Stimulated activated CD8-positive, alpha-beta memory T cell treated with anti-CD3 and anti-CD28 coated beads, Interleukin-15, amount 100 ng/mL, for 48 hours (primary cell): ENCODE data around the gene MEPCE.

Source experiments
- DNase-seq, 2 donors: peaks; one replicate each; pipeline ENCODE4 v3.0.0-alpha.2; 2020; ENCODE audit warnings: low read depth in 2 of 2

Gene MEPCE

GRCh38 chr7:100406767-100407166 is 22.9 kb upstream of the MEPCE start:
- no peak for DNase-seq

GRCh38 chr7:100407285-100408180 is 22.1 kb upstream of the MEPCE start:
- no peak for DNase-seq

GRCh38 chr7:100411101-100411500 is 18.5 kb upstream of the MEPCE start:
- DNase-seq = no peak

DNA sequence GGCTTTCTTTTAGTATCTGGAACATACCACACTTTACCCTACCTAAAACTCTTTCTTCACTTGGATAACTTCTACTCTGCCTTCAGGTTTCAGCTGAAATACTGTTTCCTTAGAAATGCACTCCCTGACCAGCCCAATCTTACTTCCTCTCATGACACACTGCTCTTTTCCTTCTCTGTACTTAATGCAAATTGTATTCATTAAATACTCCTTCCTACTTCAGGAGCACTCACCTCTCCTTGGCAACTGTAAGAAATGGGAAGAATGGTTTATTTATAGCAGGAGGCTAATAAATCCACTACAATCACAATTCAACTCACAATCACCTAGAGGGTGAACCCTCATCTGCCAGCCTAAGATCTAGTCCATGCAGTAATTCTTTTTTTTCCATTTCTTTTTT is 16.3 kb upstream of the MEPCE start:
- DNase-seq = no peak

DNA sequence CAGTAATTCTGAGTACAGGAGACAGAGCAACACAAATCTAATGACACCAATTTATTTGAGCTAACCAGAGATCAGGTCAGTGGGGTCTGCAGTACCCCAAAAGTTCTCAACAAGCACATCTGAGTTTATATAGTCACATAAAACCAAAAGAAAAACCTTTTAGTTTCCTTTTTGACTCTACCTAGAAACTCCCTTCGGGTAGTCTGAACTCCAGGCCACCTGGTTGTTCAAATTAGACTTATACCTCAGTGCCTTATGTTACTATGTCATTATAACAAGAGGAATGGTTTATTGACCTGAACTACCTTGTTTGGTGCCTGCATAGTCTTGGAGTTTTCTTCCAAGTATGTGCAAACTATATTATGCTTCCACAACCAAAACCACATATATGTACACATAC is 15.7 kb upstream of the MEPCE start:
- no peak for DNase-seq

GRCh38 chr7:100415448-100415847 is 14.2 kb upstream of the MEPCE start:
- DNase-seq = no peak

DNA sequence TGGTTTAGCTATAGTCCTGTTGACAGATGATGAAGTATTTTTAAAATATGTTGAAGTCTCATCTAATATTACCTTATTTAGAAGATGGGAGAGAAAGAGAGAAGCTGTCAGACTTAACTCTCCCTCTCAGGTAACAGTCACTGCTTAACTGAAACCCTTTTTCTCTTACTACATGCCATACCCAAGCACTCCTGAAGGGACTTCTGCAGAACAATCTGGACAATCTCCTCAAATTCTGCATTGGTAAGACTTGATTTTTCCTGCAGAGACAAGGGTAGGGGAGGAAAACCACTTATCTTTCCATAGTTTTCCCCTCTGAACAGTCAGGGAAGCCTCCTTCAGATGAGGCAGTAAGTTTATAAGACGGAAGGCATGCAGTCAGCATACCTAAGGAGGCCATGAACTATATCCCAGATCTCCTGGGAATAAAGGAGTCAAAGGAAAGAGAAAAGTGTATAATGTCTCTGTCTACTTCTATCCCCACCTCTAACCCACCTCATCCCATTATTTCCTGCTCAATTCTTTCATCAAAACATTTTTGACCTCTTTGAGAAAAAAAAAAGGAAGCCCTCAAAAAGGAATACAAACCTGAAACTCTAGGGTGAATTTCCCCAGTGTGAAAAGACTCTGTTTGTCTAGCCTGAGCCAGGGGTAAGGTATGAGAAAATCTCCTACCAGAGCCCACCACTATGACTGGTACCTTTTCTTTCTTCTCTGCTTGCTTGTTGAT is 10.5 kb upstream of the MEPCE start:
- DNase-seq = no peak

DNA sequence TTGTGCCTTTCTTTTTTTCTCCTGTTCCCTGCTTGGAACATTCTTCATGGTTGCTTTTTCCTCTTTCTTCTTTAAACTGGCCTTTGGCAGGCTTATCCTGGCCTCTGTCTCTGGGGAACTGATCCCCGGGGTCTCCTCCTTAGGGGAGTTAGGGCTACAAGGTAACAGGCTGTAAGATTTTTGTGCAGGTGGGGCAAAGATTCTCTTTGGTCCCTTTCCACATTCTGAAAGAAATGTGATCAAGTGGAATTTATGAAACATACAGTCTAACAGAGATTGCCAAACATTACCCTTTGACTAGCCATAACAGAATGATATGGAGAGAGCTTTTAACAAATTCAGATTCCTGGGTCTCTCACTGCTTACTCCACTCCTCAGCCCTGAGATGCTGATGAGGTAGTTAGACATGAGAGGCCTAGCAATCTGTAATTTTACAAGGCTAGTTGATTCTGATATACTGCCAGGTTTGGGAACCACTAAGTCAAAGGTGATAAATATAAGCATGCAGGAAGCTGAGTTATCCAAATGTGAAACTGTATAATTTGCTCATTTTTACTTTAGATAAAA is 9.9 kb upstream of the MEPCE start:
- DNase-seq = no peak

DNA sequence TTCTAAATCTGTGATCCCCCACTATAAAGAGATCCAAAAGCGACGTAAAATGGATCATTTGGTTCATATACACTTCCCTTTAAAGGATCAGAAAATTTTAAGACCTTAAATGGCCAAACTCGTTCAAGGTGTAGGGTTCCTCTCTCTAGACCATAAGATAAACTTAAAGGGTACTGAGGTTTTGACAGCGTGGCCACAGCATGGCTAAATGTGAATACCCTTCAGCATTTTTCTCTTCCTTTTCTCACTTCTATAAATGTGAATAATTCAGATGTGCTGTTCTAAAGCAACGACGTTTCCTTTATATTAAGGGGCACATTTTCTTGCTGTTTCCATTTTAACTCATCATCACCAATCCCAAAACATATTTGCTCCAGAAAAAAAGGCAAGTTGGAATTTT is 6.3 kb upstream of the MEPCE start:
- DNase-seq = no peak

DNA sequence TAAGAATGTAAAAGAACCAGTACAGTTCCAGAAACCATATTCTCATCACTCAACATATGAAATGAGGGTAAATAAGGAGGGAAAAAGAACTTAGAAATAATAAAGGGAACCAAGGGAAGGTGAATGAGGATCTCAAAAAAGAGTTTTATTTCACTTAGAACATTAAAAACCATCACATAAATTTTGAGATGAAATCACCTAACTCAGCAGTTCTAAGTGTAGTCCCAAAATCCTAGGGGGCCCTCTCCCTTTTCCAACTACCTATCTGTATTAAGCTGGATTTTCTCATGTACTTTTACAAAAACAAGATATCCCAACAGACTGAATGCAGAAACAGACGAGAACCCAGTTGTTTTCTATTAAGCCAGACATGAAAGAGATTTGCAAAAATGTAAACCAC is 4.3 kb upstream of the MEPCE start:
- DNase-seq = no peak

DNA sequence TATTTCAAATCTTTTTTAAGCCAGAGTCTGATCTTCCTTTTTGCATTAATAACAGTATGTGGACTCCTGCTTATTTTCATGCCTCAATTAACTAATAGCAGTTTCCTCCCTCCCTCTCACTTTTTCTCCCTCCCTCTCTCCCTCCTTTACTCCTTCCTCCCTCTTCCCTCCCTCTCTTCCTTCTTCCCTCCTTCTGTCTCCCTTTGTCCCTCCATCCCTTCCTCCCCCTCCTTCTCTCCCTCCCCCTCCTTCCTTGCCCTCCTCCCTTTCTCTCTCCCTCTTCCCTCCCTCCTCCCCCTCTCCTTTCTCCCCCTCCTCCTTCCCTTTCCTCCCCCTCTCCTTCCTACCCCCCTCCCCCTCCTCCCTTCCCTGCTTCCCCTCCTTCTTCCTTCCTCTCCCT is 3.1 kb upstream of the MEPCE start:
- DNase-seq = no peak

- no peak for DNase-seq
Observed at GRCh38 chr7:100427762-100428198, 1.9 kb upstream of the MEPCE start.

DNA sequence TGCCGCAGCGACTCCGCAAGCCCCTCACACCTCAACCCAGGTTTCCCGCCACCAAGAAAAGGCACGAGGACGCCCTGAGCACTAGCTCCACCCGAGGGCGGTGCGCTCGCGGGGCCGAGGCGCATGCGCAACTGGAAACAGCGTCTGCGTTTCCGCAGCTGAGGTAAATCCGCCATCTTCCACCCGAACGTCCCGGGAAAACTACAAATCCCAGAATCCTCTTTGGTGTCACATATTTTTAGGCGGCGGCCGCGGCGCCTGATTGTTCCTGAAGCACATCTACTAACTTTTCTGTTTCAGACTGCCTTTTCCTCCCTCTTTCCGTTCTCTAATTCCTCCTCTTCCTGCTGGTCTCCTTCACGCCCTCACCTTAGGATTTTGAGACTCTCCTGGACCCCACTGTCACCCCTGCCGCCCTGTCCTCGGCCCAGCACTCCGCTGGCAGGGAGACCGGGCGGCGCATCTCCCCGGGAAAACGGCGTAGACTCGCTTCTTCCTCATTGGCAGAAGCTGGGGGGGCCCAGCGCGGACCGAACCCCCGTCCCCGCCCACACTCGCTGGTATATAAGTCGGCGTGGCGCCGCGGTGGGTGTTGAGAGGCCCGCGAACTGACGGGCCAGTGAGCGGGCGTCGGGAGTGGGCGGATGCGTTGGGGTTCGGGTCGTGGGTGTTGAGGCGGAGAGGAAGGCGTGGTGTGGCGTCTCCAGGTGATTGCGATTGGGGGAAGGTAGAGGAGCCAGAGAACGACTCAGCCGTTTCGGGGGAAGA is 1.2 kb upstream of the MEPCE start, which contains the start of gene ZCWPW1:
Gene ZCWPW1, minus strand, starts transcription at position 505 of the 768 bp plus-strand sequence. CDS start 8,054 bp downstream, outside the sequence.
- DNase-seq = peak; percentile 94 to 95

GRCh38 chr7:100428967-100429636 is 529 bp upstream of the MEPCE start:
- peak; percentile 100 for DNase-seq

DNA sequence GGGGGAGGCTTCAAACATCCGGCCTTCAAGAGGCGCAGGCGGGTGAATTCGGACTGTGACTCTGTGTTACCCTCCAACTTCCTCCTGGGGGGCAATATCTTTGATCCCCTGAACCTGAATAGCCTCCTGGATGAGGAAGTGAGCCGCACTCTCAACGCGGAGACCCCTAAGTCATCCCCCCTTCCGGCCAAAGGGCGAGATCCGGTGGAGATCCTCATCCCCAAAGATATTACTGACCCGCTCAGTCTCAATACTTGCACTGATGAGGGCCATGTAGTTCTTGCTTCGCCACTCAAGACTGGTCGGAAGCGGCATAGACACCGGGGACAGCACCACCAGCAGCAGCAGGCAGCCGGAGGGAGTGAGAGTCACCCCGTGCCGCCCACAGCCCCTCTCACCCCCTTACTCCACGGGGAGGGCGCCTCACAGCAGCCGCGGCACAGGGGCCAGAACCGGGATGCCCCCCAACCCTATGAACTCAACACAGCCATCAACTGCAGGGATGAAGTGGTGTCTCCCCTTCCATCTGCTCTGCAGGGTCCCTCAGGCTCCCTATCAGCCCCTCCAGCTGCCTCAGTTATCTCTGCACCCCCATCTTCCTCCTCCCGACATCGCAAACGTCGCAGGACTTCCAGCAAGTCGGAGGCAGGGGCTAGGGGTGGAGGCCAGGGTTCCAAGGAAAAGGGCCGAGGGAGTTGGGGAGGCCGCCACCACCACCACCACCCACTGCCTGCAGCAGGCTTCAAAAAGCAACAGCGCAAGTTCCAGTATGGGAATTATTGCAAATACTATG is 1.1 kb downstream of the MEPCE start:
- DNase-seq = peak in 1 of 2 donors; percentile 20

DNA sequence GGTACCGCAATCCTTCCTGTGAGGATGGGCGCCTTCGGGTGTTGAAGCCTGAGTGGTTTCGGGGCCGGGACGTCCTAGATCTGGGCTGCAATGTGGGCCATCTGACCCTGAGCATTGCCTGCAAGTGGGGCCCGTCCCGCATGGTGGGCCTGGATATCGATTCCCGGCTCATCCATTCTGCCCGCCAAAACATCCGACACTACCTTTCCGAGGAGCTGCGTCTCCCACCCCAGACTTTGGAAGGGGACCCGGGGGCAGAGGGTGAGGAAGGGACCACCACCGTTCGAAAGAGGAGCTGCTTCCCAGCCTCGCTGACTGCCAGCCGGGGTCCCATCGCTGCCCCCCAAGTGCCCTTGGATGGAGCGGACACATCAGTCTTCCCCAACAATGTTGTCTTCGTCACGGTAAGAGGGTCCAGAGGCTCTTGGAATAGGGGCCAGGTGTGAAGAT is 1.7 kb downstream of the MEPCE start:
- no peak for DNase-seq

GRCh38 chr7:100432053-100432452 is 2.4 kb downstream of the MEPCE start:
- no peak for DNase-seq

GRCh38 chr7:100432621-100433275 is 3.1 kb downstream of the MEPCE start:
- DNase-seq = no peak

- DNase-seq = no peak
Observed at GRCh38 chr7:100433276-100433591, 3.6 kb downstream of the MEPCE start.
